HEK293T (cell line): Measurements from ENCODE around the gene DYRK1A.

Experiments
- BHLHE40 ChIP-seq: fragments of 450-650 bp; IDR thresholded peaks from 2 replicates; pipeline ENCODE4 v1.6.1; 2016; ENCODE audit warnings: mild to moderate bottlenecking, moderate library complexity, borderline replicate concordance
- FOXA1 ChIP-seq: fragments of 450-650 bp; IDR thresholded peaks from 2 replicates; pipeline ENCODE4 v1.6.1; 2016; ENCODE audit warnings: mild to moderate bottlenecking
- FOXK2 ChIP-seq: fragments of 450-650 bp; IDR thresholded peaks from 2 replicates; pipeline ENCODE4 v1.6.1; 2016; ENCODE audit warnings: mild to moderate bottlenecking
- FOXM1 ChIP-seq: fragments of 450-650 bp; IDR thresholded peaks from 2 replicates; pipeline ENCODE4 v1.6.1; 2017; ENCODE audit warnings: mild to moderate bottlenecking, borderline replicate concordance
- SP1 ChIP-seq: fragments of 450-650 bp; IDR thresholded peaks from 2 replicates; pipeline ENCODE4 v1.6.1; 2017
- TARDBP ChIP-seq: fragments of 450-650 bp; IDR thresholded peaks from 2 replicates; pipeline ENCODE4 v1.6.1; 2016

- no peak for TF ChIP-seq FOXK2
- TF ChIP-seq BHLHE40: no peak
- TF ChIP-seq SP1: no peak
- TF ChIP-seq TARDBP: no peak
- no peak for TF ChIP-seq FOXM1
- no peak for TF ChIP-seq FOXA1
These were observed 18.7 kb downstream of the DYRK1A start for GRCh38 chr21:37385179-37385765.
